ENCODE results near the gene FRMPD4. TPM values are rescaled to one million over a fixed set of nuclear protein-coding genes. Genes with fewer than 3 reads are reported as not detected.

The FRMPD4 gene
- total RNA-seq, 4 donors from 2014 or later = 0.16 TPM; not detected in 3

DNA sequence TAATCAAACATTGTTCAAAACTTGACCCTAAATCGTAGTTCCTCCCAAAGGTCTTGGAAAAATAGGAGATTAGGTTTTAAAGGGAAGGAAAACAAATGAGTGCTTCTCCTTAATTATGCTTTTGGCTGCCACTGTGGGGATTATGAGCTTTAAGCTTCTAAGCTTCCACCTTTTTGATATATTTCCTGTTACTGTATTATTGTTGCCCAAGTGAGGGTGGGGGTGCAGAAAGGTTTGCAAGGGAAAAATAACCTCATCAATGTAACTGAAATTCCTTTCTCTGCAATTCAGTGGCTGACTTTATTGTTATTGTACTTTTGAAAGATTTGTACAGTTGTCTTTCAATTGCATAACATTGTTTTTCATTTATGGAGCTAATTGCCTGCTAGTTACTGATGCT, 285.1 kb downstream of the FRMPD4 start:
- H3K4me3 ChIP-seq (ENCODE audit: low read depth, poor library complexity, severe bottlenecking) = no peak overlapping the region
- no peak for DNase-seq (ENCODE audit: low spot score in 2 of 2)
- TF ChIP-seq, protein P1, sequence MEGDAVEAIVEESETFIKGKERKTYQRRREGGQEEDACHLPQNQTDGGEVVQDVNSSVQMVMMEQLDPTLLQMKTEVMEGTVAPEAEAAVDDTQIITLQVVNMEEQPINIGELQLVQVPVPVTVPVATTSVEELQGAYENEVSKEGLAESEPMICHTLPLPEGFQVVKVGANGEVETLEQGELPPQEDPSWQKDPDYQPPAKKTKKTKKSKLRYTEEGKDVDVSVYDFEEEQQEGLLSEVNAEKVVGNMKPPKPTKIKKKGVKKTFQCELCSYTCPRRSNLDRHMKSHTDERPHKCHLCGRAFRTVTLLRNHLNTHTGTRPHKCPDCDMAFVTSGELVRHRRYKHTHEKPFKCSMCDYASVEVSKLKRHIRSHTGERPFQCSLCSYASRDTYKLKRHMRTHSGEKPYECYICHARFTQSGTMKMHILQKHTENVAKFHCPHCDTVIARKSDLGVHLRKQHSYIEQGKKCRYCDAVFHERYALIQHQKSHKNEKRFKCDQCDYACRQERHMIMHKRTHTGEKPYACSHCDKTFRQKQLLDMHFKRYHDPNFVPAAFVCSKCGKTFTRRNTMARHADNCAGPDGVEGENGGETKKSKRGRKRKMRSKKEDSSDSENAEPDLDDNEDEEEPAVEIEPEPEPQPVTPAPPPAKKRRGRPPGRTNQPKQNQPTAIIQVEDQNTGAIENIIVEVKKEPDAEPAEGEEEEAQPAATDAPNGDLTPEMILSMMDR (IDR thresholded peaks at IDR 0.05) = no peak
- no peak for TF ChIP-seq POLR2A (IDR thresholded peaks at IDR 0.05)
- WGBS, 2 donors = 51 to 70% methylated on average over 1 of the region's 1 CpG
- intact Hi-C loops (cut with DNase I; ENCODE audit: low total_unique reads) = no loop called here

DNA sequence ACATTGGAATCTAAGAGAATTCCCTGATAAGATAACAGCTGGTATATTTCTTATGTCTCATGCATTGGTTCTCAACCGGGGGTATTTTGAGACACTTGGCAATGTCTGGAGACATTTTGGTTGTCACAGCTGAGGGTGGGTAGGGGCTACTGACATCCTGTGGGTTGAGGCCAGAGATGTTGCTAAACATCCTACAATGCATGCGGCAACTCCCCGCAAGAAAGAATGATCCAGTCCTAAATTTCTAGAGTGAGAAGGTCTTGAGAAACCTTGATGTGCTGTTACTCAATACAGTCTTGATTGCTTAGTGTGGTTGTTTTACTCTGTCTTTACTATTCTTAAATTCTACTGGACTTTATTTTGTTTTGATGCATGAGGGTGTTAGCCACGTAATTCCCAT, 287.2 kb downstream of the FRMPD4 start:
- no peak for TF ChIP-seq POLR2A (IDR thresholded peaks at IDR 0.05)
- TF ChIP-seq, protein P1 (IDR thresholded peaks at IDR 0.05) = no peak
- intact Hi-C loops (cut with DNase I; ENCODE audit: low total_unique reads) = no loop called here
- 72 to 92% methylated on average over 4 of the region's 4 CpGs for WGBS, 2 donors
- DNase-seq (ENCODE audit: low spot score in 2 of 2) = no peak
- no peak overlapping the region for H3K4me3 ChIP-seq (ENCODE audit: low read depth, poor library complexity, severe bottlenecking)

DNA sequence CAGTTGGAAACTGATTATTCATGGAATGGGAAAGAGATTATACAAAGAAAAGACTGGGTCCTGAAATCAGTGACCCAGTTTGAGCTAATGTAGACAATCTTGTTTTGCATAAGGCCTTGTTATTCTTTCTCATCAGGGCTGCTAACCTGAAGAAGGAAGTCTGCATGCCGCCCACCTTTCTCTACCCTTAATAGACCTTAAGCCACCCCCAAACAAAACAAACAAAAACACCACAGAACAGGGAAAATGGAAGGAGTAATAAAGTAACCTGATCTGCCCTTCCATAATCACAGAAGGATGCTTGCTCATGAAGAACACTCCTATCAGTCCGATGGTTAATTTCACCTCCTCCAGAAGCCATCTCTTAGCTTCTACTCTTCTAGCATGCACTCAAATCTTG, 288.1 kb downstream of the FRMPD4 start:
- intact Hi-C loops (cut with DNase I; ENCODE audit: low total_unique reads) = no loop called here

DNA sequence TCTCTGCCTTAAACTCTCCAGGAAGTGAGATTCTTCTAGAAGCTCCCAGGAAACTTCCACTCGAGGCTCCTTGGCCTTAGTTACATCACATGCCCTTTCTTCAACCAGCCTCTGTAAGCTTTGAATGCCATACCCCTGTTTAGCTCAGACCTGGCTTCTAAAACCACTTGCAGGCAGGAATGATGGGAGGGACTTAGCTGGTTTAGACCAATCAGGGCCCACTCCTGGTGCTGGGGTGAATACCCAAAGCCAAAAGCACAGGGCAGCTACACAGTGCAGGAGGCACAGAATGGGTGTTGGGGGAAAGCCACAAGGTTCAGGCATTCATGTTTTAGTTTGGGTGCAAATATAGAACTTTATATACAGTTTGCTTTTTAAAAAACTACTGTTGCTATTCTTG, 296.2 kb downstream of the FRMPD4 start:
- intact Hi-C loops (cut with DNase I; ENCODE audit: low total_unique reads) = no loop called here
- TF ChIP-seq POLR2A (IDR thresholded peaks at IDR 0.05) = no peak
- TF ChIP-seq, protein P1 (IDR thresholded peaks at IDR 0.05) = no peak
- 29 to 64% methylated on average over 1 of the region's 1 CpG for WGBS, 2 donors
- no peak overlapping the region for H3K4me3 ChIP-seq (ENCODE audit: low read depth, poor library complexity, severe bottlenecking)
- DNase-seq (ENCODE audit: low spot score in 2 of 2) = no peak

More for the DNA sequence above, 288.1 kb downstream of the FRMPD4 start:
- TF ChIP-seq POLR2A (IDR thresholded peaks at IDR 0.05) = no peak
- TF ChIP-seq, protein P1 (IDR thresholded peaks at IDR 0.05) = no peak
- H3K4me3 ChIP-seq (ENCODE audit: low read depth, poor library complexity, severe bottlenecking) = no peak overlapping the region
- no peak for DNase-seq (ENCODE audit: low spot score in 2 of 2)
- 76 to 91% methylated on average over 2 of the region's 2 CpGs for WGBS, 2 donors

DNA sequence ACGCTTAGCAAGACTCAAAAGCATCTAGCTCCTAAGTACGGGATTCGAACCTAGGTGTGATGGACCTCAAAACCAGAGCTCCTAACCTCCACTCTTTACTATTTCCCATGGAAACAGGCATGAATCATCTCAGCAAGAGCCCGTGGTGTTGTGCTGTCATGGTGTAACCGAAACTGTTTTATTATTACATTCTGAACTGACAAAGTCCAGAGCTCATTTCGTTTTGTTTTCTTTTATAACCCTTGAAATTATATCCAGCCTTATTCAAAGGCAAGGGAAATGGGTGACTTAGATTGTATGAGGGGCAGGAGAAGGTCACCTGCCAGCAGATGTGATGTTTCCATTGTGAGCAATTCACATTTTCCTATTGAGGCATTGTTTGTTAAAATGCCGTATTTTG, 301.1 kb downstream of the FRMPD4 start:
- DNase-seq (ENCODE audit: low spot score in 2 of 2) = no peak
- intact Hi-C loops (cut with DNase I; ENCODE audit: low total_unique reads) = no loop called here
- TF ChIP-seq POLR2A (IDR thresholded peaks at IDR 0.05) = no peak
- TF ChIP-seq, protein P1 (IDR thresholded peaks at IDR 0.05) = no peak
- H3K4me3 ChIP-seq (ENCODE audit: low read depth, poor library complexity, severe bottlenecking) = no peak overlapping the region
- WGBS, 2 donors = 63 to 65% methylated on average over 7 of the region's 7 CpGs

DNA sequence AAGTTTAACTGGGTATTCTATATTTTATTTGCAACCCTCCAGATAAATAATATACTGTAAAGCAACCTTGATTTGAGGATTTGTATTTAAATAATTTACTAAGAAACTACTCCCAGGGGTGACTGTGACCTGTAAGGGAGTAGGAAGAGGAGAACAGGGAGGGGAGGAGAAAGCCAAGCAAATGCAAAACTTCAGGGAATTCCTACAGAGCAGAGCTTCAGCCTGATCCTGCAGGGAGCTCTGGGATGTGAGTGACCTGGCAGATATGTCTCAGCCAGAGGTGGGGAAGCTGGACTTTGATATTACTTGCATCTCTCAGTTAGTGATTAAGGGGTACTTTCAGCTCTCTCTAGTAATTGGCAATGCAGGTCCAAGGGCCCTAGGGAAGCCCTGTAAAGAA, 302.0 kb downstream of the FRMPD4 start:
- intact Hi-C loops (cut with DNase I; ENCODE audit: low total_unique reads) = no loop called here
- no peak overlapping the region for H3K4me3 ChIP-seq (ENCODE audit: low read depth, poor library complexity, severe bottlenecking)
- DNase-seq (ENCODE audit: low spot score in 2 of 2) = no peak
- no peak for TF ChIP-seq POLR2A (IDR thresholded peaks at IDR 0.05)
- TF ChIP-seq, protein P1 (IDR thresholded peaks at IDR 0.05) = no peak

All from lower leg skin (tissue), 4 donors.